Measurements from ENCODE around the gene RTN4RL2. TPM values are rescaled to one million over a fixed set of nuclear protein-coding genes. Genes with fewer than 3 reads are reported as not detected.

Gene RTN4RL2
- total and polyA plus RNA-seq, 10 of the 15 experiments (the other 5 are each of a cell fraction or from before 2014, with no cell fraction given), result 0.14 to 1.1 (median 0.52) TPM; not detected in 4

GRCh38 chr11:57506522-57506921 is 46.2 kb downstream of the RTN4RL2 start (continued):
- TF ChIP-seq CUX1 (IDR thresholded peaks at IDR 0.05; ENCODE audit: insufficient replicate concordance, low read depth, low read length) (no peak), SUZ12 (IDR thresholded peaks at IDR 0.05; ENCODE audit: unreplicated experiment) (no peak), E2F8 (IDR thresholded peaks at IDR 0.05; ENCODE audit: low read depth, partially characterized antibody) (no peak), MYC (IDR thresholded peaks at IDR 0.05; ENCODE audit: insufficient read depth, insufficient read length, insufficient replicate concordance, low read length, severe bottlenecking) (no peak), ZNF384 (IDR thresholded peaks at IDR 0.05; ENCODE audit: borderline replicate concordance, low read depth, low read length) (no peak), JUNB (IDR thresholded peaks at IDR 0.05) (no peak), NFYB (IDR thresholded peaks at IDR 0.05; ENCODE audit: insufficient read depth, low read depth, low read length) (no peak), RAD21 (IDR thresholded peaks at IDR 0.05; ENCODE audit: insufficient read depth, low read depth, low read length) (no peak), MEF2A (IDR thresholded peaks at IDR 0.05; ENCODE audit: insufficient read depth, low read depth, low read length) (no peak), RCOR1 (conservative IDR thresholded peaks at IDR 0.05; ENCODE audit: low read depth, low read length) (no peak), MYB (IDR thresholded peaks at IDR 0.05; ENCODE audit: borderline replicate concordance, low read depth, low read length) (no peak), ZSCAN29 (IDR thresholded peaks at IDR 0.05) (no peak), HSF1 (IDR thresholded peaks at IDR 0.05; ENCODE audit: low read depth, low read length) (no peak), FOS (IDR thresholded peaks at IDR 0.05; ENCODE audit: borderline replicate concordance, extremely low read depth, insufficient read length) (no peak), MLLT1 (IDR thresholded peaks at IDR 0.05) (no peak)

All from GM12878 (cell line).